Measurements from ENCODE around the gene GHITM. TPM values are rescaled to one million over a fixed set of nuclear protein-coding genes. Genes with fewer than 3 reads are reported as not detected.

Gene GHITM
- total RNA-seq, 1 donor from 2014 or later: 87.9 TPM

DNA sequence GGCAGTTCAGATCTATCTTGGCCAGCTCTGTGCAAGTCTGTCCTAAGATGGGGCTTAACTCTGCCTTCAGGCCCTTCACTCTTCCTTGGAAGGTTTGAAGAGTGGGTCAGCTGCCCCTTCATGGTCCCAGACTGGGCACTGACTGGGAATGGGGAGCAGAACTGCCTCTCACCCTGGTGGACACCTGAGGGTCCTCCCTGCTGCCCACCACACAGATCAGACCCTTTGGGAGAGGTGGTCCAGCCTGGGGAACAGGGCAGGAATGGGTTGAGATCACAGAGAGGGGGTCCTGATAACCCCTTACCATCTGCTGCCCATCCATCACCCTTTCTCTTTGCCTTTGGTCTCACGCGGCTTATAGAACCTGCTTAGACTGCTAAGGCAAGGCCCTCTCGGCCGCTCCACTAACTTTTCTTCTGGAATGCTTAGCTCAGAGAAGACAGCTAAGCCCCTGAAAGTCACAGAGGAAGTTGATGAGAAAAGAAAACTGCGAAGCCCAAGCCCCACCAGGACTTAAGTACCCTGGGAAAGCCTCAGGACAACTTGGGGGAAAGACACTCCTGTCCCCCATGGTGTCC, 54.6 kb downstream of the GHITM start:
- Histone ChIP-seq H3K4me3 (peak overlapping the region; percentile 42 to 43), H3K9me3 (no peaks in the 10 kb centered on the region), H3K27ac (no peak overlapping the region), H3K4me1 (peaks cover 16% of the 10 kb centered on the region), H3K27me3 (no peaks in the 10 kb centered on the region), H3K36me3 (no peaks in the 10 kb centered on the region)
- intact Hi-C loops (cut with DNase I): no loop called here
- no peak for DNase-seq (ENCODE audit: extremely low spot score in 2 of 2)
- TF ChIP-seq POLR2A (IDR thresholded peaks at IDR 0.05) (no peak), POLR2AphosphoS5 (IDR thresholded peaks at IDR 0.05; ENCODE audit: insufficient read depth in 1 of 2, low read depth in 1 of 2) (no peak)
- TF ChIP-seq, protein P1, sequence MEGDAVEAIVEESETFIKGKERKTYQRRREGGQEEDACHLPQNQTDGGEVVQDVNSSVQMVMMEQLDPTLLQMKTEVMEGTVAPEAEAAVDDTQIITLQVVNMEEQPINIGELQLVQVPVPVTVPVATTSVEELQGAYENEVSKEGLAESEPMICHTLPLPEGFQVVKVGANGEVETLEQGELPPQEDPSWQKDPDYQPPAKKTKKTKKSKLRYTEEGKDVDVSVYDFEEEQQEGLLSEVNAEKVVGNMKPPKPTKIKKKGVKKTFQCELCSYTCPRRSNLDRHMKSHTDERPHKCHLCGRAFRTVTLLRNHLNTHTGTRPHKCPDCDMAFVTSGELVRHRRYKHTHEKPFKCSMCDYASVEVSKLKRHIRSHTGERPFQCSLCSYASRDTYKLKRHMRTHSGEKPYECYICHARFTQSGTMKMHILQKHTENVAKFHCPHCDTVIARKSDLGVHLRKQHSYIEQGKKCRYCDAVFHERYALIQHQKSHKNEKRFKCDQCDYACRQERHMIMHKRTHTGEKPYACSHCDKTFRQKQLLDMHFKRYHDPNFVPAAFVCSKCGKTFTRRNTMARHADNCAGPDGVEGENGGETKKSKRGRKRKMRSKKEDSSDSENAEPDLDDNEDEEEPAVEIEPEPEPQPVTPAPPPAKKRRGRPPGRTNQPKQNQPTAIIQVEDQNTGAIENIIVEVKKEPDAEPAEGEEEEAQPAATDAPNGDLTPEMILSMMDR (IDR thresholded peaks at IDR 0.05): no peak

- TF ChIP-seq, protein P1 (IDR thresholded peaks at IDR 0.05): no peak
- TF ChIP-seq POLR2A (IDR thresholded peaks at IDR 0.05) (no peak), POLR2AphosphoS5 (IDR thresholded peaks at IDR 0.05; ENCODE audit: insufficient read depth in 1 of 2, low read depth in 1 of 2) (no peak)
- Histone ChIP-seq H3K27me3 (no peaks in the 10 kb centered on the region), H3K9me3 (no peaks in the 10 kb centered on the region), H3K36me3 (no peaks in the 10 kb centered on the region), H3K4me3 (peak within 1 kb of the TSS; percentile 42 to 43), H3K4me1 (peaks cover 16% of the 10 kb centered on the region), H3K27ac (no peak within 1 kb of the TSS)
- intact Hi-C loops (cut with DNase I): no loop called here
- no peak for DNase-seq (ENCODE audit: extremely low spot score in 2 of 2)
Observed at GRCh38 chr10:84194424-84195043, 55.2 kb downstream of the GHITM start, which contains the start of gene CDHR1. CDHR1 (plus strand) TSS chr10:84194537; CDS start chr10:84194761, 224 bp downstream.

GRCh38 chr10:84195044-84195830, 55.9 kb downstream of the GHITM start:
- Histone ChIP-seq H3K9me3 (no peaks in the 10 kb centered on the region), H3K27me3 (no peaks in the 10 kb centered on the region), H3K4me3 (peak overlapping the region; percentile 42 to 43), H3K36me3 (no peaks in the 10 kb centered on the region), H3K27ac (no peak overlapping the region), H3K4me1 (peaks cover 16% of the 10 kb centered on the region)
- TF ChIP-seq, protein P1 (IDR thresholded peaks at IDR 0.05): no peak
- no peak for TF ChIP-seq POLR2A (IDR thresholded peaks at IDR 0.05)
- no peak for TF ChIP-seq POLR2AphosphoS5 (IDR thresholded peaks at IDR 0.05; ENCODE audit: insufficient read depth in 1 of 2, low read depth in 1 of 2)
- intact Hi-C loops (cut with DNase I): no loop called here
- no peak for DNase-seq (ENCODE audit: extremely low spot score in 2 of 2)

DNA sequence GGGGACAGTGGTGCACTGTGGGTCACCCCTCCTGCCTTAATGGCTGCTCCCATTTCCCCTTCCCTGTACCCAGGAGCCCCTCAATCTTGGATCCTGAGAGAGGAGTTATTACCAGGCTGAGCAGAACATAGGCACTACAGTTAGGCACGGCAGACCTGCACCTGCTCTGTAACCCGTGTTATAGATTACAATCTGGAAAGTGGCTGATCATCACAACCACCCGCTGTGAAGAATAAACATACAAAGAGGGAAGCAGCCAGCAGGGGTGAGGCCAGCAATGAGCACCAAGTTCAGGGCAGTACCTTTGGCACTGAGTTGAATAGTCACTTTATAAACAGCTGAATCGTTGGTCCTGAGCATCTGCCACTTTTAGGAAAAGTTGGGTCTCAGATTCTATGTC, 56.8 kb downstream of the GHITM start:
- Histone ChIP-seq H3K27ac (no peak overlapping the region), H3K4me3 (no peak overlapping the region), H3K27me3 (no peaks in the 10 kb centered on the region), H3K4me1 (peaks cover 16% of the 10 kb centered on the region), H3K36me3 (no peaks in the 10 kb centered on the region), H3K9me3 (no peaks in the 10 kb centered on the region)
- intact Hi-C loops (cut with DNase I): no loop called here
- no peak for DNase-seq (ENCODE audit: extremely low spot score in 2 of 2)
- TF ChIP-seq POLR2A (IDR thresholded peaks at IDR 0.05) (no peak), POLR2AphosphoS5 (IDR thresholded peaks at IDR 0.05; ENCODE audit: insufficient read depth in 1 of 2, low read depth in 1 of 2) (no peak)
- TF ChIP-seq, protein P1 (IDR thresholded peaks at IDR 0.05): no peak

Measured in vagina (tissue), 2 donors.